Measurements from ENCODE around the gene RNASEH1.

Gene RNASEH1, protein sequence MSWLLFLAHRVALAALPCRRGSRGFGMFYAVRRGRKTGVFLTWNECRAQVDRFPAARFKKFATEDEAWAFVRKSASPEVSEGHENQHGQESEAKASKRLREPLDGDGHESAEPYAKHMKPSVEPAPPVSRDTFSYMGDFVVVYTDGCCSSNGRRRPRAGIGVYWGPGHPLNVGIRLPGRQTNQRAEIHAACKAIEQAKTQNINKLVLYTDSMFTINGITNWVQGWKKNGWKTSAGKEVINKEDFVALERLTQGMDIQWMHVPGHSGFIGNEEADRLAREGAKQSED

DNA sequence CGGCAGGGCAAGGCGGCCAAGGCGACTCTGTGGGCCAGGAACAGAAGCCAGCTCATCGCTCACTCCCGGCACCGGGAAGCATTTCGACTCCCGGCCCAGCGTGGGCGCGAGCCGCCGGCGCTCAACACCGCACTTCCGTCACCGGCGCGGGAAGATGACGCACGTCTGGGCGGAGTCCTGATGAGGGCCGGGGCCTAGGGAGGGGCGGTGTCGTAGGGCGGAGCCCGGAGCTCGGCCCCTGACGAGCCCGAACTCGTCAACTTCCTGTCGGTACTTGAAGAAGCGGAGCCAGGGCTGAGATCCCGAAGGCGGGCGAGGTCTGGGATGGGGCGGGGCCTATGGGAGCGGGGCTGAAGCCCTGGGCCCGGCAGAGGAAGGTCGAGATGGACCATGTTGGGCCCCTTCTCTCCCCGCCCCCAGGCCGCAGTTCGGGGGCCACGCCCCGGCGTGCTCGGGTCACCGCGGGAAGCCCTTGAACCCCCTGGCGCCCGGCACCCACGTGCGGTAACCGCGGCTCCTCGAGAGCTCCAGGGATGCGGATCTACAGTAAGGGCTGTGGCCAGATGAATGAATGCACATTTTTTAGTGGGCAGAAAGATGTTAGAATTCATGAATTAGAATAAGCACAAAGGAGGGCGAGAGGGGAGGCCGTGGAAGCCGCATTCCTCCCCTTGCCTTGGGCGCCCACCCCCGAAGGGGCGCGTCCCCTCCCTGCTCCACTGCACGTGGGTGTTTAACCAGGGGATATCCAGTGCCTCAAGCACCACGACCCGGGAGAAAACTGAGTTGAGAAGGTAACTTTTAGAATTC is at the start of gene RNASEH1:
RNASEH1 (minus strand) TSS at position 129 of the 810 bp plus-strand sequence; CDS start at position 56, 73 bp downstream.
- DNase-seq: peak; percentile 99

DNA sequence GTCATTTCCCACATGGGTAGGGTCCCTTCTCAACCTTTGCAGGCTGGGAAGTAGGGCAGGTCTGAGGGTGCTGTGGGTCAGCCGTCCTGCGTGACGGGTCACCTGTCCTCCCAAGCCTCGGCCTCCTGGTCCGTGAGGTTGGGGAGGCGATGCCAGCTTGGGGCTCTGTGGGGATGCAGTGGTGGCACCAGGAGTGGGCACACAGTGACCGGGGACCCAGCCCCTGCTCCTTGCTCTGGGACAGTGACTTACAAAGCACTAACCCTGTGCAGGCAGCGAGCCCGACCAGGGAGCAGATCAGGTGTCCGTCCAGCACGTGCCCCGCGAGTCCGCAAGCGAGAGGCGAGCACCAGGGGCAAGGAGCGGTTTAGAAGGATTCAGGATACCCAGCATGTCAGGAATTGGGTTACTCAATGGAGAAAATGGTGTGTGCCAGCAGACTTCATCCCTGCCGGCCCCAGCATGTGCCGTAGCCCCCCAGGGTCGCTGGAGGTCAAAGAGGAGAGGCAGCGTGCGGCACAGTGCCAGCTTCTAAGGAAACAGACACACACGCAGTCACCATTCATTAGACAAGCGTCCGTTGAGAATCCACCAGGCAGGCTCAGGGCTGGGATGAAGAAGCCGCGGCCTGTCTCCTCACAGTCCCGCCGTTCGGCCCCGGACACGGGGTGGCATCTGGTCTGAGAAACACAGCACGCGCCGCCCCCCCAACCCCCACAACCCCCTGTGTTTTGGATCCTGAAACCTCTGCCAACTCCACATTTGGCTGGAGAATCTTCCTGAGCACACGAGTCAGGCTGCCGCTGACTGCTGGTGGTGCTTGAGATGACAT is 48.5 kb upstream of the RNASEH1 start:
- peak; percentile 68 to 77 for DNase-seq

DNA sequence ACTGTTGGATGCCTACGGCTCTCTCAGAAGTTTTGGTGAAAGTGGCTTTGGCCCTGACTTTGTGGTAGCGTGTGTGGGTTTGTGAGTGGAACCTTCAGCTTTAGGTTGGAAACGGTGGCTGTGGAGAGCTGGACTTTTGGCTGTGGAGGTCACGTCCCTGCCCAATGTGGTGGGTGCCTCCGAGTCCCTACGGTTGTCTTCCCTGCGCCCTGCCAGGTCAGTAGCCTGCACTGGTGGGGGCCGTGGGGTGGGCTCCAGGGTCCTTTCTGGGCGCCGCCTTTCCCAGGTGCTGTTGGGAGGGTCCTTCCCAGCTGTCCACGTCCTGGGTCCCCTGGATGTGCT is 47.9 kb upstream of the RNASEH1 start:
- no peak for DNase-seq

DNA sequence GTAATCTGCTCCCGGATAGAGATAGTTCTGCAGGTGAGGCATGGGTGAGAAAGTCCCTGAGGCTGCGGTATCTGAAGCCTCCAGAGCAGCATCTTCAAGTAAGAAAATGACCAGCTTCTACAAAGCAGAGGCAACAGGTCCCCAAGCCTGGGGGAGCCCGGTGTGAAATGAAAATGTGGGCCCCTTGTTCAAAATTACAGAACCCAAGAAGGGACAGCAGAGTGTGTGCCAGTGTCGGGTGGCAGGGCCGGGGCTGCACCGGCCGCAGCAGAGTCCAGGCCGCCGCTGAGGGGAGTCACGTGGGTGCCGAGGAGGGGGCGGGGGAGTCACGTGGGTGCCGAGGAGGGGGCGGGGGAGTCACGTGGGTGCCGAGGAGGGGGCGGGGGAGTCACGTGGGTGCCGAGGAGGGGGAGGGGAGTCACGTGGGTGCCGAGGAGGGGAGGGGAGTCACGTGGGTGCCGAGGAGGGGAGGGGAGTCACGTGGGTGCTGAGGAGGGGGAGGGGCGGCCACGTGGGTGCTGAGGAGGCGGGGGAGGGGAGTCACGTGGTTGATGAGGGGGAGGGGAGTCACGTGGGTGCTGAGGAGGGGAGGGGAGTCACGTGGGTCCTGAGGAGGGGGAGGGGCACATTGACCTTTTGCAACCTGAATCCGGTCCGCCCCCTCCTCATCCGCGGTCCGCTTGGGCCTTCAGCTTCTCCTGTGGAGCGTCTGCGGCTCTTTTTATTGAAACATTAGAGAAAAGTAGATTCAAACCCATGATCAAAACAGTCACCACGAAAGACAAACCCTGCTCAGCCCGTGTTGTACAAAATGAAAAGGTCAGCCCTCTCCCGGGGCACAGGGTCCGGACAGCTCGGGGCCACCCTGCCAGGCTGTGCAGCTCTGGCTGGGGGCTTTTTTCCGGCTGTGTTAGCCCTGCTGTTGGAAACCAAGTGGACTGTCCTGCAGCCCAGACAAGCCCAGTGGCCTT is 47.1 kb upstream of the RNASEH1 start:
- DNase-seq: peak; percentile 93 to 97

DNA sequence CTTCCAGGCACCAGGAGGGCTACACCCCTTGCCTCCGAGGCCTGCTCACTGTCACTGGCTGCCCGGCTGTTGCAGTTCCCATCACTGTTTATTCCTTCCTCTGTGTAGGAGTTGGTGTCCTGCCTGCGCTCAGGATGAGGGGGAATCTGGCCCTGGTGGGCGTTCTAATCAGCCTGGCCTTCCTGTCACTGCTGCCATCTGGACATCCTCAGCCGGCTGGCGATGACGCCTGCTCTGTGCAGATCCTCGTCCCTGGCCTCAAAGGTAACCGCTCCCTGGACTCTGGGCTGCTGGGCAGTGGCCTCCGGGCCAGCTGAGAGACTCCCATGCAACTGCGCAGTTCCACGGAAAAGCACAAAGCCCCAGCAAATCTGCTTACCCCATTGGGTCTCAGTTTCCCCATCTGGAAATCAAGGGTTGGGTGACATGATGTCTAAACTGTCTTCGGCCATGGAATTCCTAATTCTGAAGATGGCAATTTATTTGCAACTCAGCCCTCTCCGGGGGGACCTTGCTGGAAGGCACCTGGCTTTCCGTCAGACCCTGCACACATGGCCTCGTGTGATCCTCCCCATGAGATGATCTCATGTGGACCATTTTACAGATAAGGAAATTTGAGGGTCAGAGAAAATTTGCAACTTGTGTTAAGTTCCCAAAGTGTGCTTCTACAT is 46.2 kb upstream of the RNASEH1 start:
- no peak for DNase-seq

DNA sequence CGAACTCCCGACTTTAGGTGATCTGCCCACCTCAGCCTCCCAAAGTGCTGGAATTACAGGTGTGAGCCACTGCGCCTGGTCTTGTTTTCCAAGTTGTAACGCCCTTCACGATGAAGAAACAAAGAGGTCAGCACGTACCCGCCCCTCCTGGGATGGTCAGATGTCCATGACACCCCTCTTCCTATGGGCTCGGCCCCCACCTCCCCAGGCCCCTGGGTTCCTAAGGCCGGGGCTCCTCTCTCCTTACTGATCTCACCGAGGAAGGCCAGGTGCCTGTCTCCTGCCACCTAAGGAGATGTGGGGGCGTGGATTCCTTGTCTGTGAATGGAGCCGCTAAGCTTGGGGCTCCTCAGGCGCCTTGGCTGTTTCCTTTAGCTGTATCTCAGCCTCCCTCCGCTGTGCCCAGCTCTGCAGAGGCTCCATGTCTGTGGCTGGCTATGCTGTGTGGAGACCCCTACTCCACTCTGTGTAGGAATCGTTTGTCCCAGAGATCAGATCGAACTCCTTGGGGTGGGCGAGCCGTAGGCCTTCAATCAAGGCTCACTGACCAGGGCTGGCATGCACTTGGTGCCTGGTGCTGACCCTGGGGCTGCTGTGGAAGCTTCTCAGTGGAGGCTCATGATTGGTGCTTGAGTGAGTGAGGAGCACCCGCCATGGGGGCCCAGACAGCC is 45.5 kb upstream of the RNASEH1 start:
- no peak for DNase-seq

DNA sequence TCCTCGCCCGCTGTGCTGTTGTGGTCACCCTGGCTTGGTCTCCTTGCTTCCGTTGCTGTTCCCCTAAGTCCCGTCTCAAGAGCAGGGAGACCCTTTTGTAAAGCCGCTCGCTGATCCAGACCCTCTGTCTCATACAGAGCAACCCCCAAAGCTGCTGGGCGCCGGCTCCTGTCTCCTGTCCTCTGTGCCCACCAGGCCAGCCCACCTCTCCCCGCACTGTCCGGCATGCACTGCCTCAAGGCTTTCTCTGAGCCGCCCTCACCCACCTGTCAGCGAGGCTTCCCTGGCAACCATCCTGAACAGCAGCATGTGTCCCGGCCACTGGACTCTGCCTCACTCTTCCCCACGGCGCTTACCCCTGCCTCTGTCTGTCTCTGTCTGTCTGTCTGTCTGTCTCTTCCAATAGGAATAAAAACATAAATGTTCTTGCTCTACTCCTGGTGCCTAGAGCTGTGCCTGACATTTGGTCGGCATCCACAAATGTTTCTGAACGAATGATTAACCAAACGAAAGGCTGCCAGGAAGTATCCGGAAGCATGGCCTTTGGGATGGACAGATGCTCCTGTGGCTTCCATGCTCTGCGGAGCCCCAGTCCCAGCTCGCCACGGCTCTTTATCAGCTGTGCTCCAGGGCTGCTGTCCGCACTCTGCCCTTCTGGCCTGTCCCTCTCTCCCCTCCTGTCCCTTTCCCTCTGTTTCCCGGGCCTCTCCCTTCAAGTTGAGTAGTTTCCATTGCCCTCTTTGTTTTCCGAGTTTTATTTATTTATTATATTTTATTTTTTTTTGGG is 44.6 kb upstream of the RNASEH1 start:
- no peak for DNase-seq

DNA sequence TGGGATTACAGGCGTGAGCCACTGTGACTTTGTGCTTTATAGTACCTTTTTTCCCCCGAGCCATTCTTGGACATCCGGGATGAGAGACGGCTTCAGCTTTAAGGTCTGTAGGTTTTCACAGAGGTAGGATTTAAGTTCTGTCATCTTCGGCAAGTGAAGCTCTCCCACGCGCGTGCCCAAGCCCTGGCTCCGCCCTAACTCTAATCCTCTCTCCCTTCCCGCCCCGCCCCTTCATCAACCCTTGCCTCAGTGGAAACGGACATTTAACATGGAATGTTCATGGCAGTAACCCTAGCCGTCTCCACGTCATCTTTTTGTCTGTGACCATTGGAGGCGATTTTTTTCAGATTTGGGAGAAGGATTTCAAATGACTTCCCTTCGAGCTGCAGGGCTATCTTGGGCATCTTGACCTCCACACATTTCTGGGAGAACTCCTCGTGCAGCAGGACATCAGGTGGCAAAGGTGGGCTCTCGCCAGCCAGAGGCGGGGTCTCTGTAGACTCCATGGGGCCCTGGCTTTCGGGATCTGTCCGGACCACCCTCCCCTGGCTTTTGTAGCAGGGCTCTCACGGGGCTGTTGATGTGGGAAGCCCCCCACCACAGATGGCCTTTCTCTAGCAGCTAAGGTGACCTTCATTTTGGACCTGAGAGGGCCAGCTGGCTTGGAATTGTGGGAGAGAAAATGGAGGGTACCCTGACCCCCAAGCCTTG is 43.6 kb upstream of the RNASEH1 start:
- DNase-seq: no peak

DNA sequence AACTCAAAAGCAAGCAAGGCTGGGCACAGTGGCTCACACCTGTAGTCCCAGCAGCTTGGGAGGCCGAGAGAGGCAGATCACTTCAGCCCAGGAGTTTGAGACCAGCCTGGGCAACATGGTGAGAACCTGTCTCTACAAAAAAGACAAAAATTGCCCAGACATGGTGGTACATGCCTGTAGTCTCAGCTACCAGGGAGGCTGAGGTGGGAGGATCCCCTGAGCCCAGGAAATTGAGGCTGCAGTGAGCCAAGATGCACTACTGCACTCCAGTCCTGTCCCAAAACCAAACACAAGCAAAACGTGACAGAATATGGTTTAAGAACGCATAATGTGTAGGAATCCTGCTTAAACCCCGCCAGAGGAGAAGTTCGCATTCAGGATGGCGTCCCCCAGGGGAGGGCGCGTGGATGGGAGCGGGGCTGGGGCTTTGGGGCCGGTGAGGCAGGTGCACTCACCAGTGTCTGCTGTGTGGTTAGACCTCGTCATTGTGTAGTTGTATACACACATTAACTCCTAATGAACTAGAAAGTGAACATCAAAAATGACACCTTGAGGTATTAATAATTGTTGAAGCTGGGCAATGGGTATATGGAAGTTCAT is 42.2 kb upstream of the RNASEH1 start:
- DNase-seq: no peak

DNA sequence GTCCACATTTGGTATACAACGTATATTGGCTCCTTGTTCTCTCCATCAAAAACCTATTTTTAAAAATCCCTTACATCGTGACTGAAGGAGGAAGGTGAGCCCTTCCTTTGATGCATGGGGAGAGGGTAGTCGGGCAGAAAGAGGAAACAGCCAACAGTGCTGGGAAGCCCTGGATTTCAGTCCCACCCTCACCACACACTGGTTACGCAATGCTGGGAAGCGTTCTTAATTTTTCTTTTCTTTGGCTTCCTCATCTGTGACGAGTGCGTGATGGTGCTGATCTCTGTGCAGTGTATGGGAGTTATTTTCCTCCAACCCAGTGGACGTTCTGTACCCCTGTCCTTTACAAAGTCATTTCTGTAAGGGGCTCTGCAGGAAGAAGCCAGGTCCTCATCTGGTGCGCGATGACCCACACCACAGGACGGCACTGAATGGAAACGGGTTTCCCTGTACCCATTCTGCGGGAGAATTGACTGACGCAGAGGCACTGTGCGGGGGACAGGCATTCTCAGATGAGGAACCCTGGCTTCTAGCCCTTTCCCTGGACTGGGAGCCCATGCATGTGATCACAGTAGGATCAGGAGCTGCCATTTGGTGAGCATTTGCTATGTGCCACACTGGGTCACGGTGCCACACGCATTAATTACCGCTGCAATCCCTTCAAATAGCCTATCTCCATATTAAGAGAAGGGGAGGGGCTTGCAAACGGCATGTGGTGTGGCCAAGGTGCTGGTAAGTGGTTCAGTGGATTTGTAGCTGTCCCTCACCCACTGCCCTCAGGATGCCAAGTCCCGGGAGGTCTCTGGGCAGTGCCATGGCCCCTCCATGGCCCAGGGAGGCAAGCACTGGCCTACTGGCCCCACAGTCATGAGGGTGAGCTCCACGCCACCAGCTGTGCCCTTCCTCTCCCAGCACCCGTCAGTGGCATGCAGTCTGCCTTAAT is 41.0 kb upstream of the RNASEH1 start:
- no peak for DNase-seq

DNA sequence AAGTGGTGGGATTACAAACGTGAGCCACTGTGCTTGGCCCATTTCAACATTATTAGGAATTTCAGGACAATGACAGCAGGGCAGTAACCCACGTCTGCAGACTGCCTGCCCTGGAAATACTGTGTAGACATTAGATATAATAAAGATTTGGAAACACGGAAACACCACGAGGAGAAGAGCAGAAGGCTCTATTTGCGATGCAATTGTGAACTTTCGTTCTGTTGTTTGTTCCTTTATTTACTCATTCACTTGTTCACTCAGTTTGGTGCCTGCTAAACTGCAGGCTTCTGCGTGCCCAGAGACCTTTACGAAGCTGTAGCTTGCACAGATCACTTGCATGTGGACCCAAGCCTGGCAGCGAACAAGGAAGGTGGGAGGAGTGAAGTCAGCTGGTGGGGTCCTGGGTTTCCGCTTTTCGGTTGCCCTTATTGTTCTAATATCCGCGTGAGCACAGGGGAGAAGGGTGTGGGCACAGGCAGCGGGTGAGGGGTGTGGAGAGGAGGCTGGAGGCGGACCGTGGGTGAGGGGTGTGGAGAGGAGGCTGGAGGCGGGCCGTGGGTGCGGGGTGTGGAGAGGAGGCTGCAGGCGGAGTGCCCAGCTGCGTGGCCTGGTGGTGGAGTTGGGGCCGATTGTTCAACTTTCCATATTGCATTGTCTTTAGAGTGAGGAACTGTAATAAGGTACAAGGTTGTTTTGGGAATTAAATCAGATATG is 40.2 kb upstream of the RNASEH1 start:
- DNase-seq: no peak

DNA sequence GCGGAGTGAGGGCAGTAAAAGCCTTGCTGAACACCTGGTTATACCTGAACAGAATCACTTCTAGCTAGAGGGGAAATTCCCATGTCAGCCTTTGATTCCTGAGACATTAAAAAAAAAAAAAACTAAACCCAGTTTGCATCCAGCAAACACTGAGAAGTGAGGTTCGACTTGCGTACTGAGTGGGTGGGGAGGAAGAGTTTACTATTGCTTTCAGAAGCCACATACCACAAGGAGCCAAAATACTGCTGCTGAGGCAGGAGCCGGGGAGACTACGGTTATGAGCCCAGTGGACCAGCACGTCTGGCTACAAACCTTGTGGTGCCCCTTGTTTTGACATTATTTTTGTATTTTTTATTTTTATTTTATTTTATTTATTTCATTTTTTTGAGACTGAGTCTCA is 39.4 kb upstream of the RNASEH1 start:
- DNase-seq: no peak

DNA sequence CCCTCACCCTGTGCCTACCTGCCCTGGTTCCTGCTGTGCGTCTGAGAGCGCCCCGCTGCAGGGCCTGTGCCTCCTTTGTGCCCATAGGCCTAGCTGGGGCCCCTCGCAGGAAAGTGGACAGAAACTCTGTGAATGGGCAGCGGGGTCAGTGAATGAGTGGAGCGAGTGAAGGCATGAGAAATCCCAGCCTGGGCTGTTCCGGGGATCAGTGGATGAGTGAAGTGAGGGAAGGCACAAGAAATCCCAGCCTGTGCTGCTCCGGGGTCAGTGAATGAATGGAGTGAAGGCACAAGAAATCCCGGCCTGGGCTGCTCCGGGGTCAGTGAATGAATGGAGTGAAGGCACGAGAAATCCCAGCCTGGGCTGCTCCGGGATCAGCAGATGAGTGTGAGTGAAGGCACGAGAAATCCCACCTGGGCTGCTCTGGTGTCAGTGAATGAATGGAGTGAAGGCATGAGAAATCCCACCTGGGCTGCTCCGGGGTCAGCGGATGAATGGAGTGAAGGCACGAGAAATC is 38.8 kb upstream of the RNASEH1 start:
- DNase-seq: no peak

DNA sequence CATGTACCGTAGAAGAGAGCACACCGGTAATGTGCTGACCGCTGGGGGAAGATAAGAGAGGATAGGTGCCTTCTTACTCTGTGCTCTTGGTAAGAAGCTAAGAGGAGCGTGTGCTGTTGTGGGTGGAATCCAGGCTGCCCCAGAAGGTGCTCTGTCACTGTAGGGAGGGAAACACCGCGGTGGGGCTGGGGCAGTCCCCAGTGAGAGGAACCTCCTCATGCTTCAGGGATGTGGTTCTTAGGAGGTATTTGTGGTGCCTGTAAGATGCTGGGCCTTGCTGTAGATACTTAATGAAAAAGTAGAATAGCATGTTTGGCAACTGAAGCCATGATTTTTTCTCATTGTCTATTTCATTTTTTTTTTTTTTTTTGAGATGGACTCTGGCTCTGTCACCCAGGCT is 37.9 kb upstream of the RNASEH1 start:
- DNase-seq: no peak

DNA sequence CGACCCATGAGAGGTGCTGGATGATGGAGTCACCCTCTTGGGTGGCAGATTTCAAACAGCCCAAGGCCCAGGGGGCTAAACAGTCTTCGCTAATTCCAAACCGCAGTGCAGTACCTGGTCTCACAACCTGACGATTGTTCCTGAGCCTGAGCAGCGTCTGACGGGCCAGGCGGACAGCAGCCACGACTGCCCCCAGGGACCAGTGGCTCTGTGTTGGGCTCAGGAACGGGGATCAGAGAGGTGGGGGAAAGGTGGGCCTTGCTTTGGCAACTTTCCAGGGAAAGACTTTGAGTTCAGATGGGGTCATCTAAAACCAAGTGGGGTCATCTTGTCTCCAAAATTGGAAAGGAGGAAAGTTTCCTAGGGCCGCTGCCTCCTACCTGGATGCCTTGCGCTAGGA is 37.3 kb upstream of the RNASEH1 start:
- no peak for DNase-seq

DNA sequence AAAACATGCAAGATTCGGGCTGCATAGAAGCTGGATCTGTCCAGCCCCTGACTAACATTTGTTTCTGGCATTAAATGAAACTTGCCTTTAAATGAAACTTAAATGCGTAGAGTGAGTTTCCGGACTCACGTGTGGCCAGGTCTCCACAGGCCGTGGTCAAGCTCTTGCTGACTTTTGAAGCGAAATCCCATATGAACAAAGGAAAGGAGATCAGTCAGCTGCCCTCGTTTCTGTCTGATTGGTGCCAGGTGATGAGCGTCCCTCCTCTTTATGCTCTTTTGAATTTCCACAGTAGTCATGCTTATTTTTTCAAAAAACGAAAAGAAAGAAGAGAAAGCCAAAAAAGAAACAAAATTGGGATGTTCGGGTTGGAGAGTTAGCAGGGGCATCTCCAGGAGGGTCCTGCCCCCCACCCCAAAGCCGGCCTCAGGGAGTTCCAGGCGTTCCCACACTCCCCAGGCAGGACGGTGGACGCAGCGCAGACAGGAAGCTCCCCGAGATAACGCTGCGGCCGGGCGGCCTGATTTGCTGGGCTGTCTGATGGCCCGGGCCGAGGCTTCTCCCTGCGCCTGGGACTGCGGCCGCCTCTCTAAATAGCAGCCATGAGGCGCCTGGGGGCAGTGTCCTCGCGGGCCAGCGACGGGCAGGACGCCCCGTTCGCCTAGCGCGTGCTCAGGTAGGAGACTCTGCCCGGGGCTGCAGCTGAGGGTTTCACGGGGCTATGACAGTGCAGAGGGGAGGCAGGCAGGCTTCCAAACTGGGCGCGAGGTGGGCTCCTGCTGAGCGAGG is 36.6 kb upstream of the RNASEH1 start, which contains the start of gene COLEC11:
COLEC11 (plus strand) TSS at position 620 of the 789 bp plus-strand sequence. CDS start 9,229 bp downstream, outside the sequence.
- no peak for DNase-seq
